ENCODE results near the gene NUPR2. TPM values are rescaled to one million over a fixed set of nuclear protein-coding genes. Genes with fewer than 3 reads are reported as not detected.

Gene NUPR2
- total and polyA plus RNA-seq, 2 of the 4 experiments (the other 2 are of a cell fraction), result not detected

DNA sequence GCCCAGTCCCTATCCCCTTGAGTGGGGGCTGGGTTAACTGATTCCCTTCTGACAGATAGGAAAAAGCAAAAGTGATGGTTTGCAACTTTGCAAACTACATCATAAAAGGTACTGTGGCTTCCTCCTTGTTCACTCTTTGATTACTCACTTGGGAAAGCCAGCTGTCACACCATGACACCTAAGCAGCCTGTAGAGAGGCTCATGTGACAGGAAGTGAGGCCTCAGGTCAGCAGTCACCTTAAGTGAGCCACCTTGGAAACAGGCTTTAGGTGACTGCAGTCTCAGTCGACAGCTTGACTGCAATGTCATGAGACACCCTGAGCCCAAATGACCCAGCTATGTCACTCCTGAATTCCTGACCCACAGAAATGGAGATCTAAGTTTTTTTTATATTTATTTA, 5.6 kb downstream of the NUPR2 start:
- dilution Hi-C loops (cut with HindIII; ENCODE audit: low sequenced_read_pairs, unreplicated experiment), result no loop called here
- BruUV-seq (replicated peaks), result no TSS peak

More for the DNA sequence above, 5.6 kb downstream of the NUPR2 start:
- ATAC-seq (ENCODE audit: low read depth), result no peak
- Histone ChIP-seq H3K14ac (replicated peaks; ENCODE audit: low read depth, low read length) (no peak overlapping the region), H3K9ac (ENCODE audit: low read depth, low read length) (no peak overlapping the region), H2BK15ac (ENCODE audit: low read depth, low read length) (no peak overlapping the region), H3K27me3 (ENCODE audit: control insufficient read depth, insufficient read depth, low read length) (no peaks in the 10 kb centered on the region; the same call in 1 of the 2 replicates), H3K4me1 (ENCODE audit: control insufficient read depth, insufficient read depth, low read length) (no peaks in the 10 kb centered on the region), H3K9me3 (ENCODE audit: control insufficient read depth, insufficient read depth, low read length) (no peaks in the 10 kb centered on the region), H4K5ac (ENCODE audit: low read depth, low read length) (no peak overlapping the region), H4K8ac (ENCODE audit: low read depth in 2 of 2, low read length in 2 of 2) (no peak overlapping the region), H3K23ac (ENCODE audit: low read depth, low read length) (no peak overlapping the region), H3K4me2 (ENCODE audit: low read depth, low read length) (no peak overlapping the region), H3K4me3 (ENCODE audit: insufficient read depth, low read depth, low read length) (no peak overlapping the region), H2BK5ac (ENCODE audit: low read depth, low read length, poor library complexity, severe bottlenecking) (no peak overlapping the region), H2BK120ac (ENCODE audit: low read depth, low read length) (no peak overlapping the region), H3K79me1 (ENCODE audit: low read depth in 1 of 2, low read length in 2 of 2) (peaks cover 0 to 5% of the 10 kb centered on the region in 2 experiments; a peak in 1 of 4 replicates), H3K36me3 (ENCODE audit: control insufficient read depth, insufficient read depth, low read length) (no peaks in the 10 kb centered on the region), H4K20me1 (ENCODE audit: insufficient read depth, low read length) (peaks cover 6% of the 10 kb centered on the region; the same call in 1 of the 2 replicates), H2BK20ac (ENCODE audit: low read depth, low read length) (no peak overlapping the region), H2AFZ (replicated peaks; ENCODE audit: low read length, poor library complexity) (no peak overlapping the region), H3K9me1 (ENCODE audit: insufficient read depth, low read length) (no peaks in the 10 kb centered on the region), H3K56ac (ENCODE audit: extremely low read depth, insufficient read depth, low read length) (no peak overlapping the region), H2AK5ac (ENCODE audit: low read depth, low read length) (no peak overlapping the region), H3K18ac (ENCODE audit: low read depth, low read length) (no peak overlapping the region), H2AK9ac (replicated peaks; ENCODE audit: low read depth, low read length, poor library complexity) (no peak overlapping the region), H3K27ac (ENCODE audit: insufficient read depth, low read length) (no peak overlapping the region), H3K4ac (ENCODE audit: low read depth, low read length) (no peak overlapping the region), H4K91ac (ENCODE audit: insufficient read depth, low read depth, low read length) (no peak overlapping the region)
- CTCF ChIA-PET, result no interaction called here
- DNase-seq, result no peak
- TF ChIP-seq, protein P1, sequence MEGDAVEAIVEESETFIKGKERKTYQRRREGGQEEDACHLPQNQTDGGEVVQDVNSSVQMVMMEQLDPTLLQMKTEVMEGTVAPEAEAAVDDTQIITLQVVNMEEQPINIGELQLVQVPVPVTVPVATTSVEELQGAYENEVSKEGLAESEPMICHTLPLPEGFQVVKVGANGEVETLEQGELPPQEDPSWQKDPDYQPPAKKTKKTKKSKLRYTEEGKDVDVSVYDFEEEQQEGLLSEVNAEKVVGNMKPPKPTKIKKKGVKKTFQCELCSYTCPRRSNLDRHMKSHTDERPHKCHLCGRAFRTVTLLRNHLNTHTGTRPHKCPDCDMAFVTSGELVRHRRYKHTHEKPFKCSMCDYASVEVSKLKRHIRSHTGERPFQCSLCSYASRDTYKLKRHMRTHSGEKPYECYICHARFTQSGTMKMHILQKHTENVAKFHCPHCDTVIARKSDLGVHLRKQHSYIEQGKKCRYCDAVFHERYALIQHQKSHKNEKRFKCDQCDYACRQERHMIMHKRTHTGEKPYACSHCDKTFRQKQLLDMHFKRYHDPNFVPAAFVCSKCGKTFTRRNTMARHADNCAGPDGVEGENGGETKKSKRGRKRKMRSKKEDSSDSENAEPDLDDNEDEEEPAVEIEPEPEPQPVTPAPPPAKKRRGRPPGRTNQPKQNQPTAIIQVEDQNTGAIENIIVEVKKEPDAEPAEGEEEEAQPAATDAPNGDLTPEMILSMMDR (conservative IDR thresholded peaks at IDR 0.05; ENCODE audit: low read depth, low read length), result no peak
- TF ChIP-seq MXI1 (IDR thresholded peaks at IDR 0.05; ENCODE audit: borderline replicate concordance, low read depth, low read length) (no peak), FOS (IDR thresholded peaks at IDR 0.05; ENCODE audit: low read depth, low read length) (no peak), MAZ (IDR thresholded peaks at IDR 0.05; ENCODE audit: borderline replicate concordance, low read depth, low read length) (no peak), RAD21 (IDR thresholded peaks at IDR 0.05; ENCODE audit: low read length) (no peak), RCOR1 (IDR thresholded peaks at IDR 0.05; ENCODE audit: insufficient replicate concordance, low read length) (no peak), MAFK (IDR thresholded peaks at IDR 0.05; ENCODE audit: low read depth, low read length) (no peak), RFX5 (IDR thresholded peaks at IDR 0.05; ENCODE audit: low read depth, low read length) (no peak), SMC3 (IDR thresholded peaks at IDR 0.05; ENCODE audit: low read depth, low read length) (no peak), NFE2L2 (IDR thresholded peaks at IDR 0.05; ENCODE audit: low read depth, low read length) (no peak), POLR2A (IDR thresholded peaks at IDR 0.05; ENCODE audit: low read depth, low read length) (no peak), CHD1 (IDR thresholded peaks at IDR 0.05; ENCODE audit: low read depth, low read length) (no peak), CEBPB (IDR thresholded peaks at IDR 0.05; ENCODE audit: low read depth, low read length) (no peak), BHLHE40 (IDR thresholded peaks at IDR 0.05; ENCODE audit: low read depth, low read length) (no peak)
- TF ChIP-seq, protein P2, sequence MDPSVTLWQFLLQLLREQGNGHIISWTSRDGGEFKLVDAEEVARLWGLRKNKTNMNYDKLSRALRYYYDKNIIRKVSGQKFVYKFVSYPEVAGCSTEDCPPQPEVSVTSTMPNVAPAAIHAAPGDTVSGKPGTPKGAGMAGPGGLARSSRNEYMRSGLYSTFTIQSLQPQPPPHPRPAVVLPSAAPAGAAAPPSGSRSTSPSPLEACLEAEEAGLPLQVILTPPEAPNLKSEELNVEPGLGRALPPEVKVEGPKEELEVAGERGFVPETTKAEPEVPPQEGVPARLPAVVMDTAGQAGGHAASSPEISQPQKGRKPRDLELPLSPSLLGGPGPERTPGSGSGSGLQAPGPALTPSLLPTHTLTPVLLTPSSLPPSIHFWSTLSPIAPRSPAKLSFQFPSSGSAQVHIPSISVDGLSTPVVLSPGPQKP (IDR thresholded peaks at IDR 0.05; ENCODE audit: borderline replicate concordance, low read depth, low read length), result no peak
- TF ChIP-seq, protein P3, sequence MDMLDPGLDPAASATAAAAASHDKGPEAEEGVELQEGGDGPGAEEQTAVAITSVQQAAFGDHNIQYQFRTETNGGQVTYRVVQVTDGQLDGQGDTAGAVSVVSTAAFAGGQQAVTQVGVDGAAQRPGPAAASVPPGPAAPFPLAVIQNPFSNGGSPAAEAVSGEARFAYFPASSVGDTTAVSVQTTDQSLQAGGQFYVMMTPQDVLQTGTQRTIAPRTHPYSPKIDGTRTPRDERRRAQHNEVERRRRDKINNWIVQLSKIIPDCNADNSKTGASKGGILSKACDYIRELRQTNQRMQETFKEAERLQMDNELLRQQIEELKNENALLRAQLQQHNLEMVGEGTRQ (IDR thresholded peaks at IDR 0.05; ENCODE audit: low read depth, low read length), result no peak
- WGBS, 2 experiments (ENCODE audit: extremely low coverage in 2 of 2, insufficient read length in 1 of 2), result no CpG with 5 or more reads among the region's 1 CpG
- POLR2A ChIA-PET (ENCODE audit: unreplicated experiment), result no interaction called here
- intact Hi-C loops (cut with micrococcal nuclease) (no loop called here), in situ Hi-C loops (cut with MboI; ENCODE audit: low sequenced_read_pairs) (no loop called here)

Measured in IMR-90 (cell line).